Brain microvascular endothelial cell (primary cell): Measurements from ENCODE around the gene SLC25A17.
"Not testable (repeated sequence)": the region's sequence is repeated elsewhere in the genome, so short reads cannot be mapped to it uniquely, and the experiment has no call there.

Experiments used
- DNase-seq: peaks from one replicate; pipeline ENCODE4 v3.0.0-alpha.2; 2020
- H3K27ac ChIP-seq: fragments of 250-450 bp; sonication (Bioruptor Pico); 2 replicates; pipeline ENCODE4 v1.5.1; 2020; ENCODE audit warnings: mild to moderate bottlenecking, moderate library complexity
- H3K27me3 ChIP-seq: fragments of 250-450 bp; sonication (Bioruptor Pico); replicated peaks from 2 replicates; pipeline ENCODE4 v1.5.1; 2020; ENCODE audit warnings: mild to moderate bottlenecking
- H3K36me3 ChIP-seq: fragments of 250-450 bp; sonication (Bioruptor Pico); replicated peaks from 2 replicates; pipeline ENCODE4 v1.5.1; 2020; ENCODE audit warnings: mild to moderate bottlenecking
- H3K4me3 ChIP-seq: 2 replicates; pipeline ENCODE4 v1.5.1; 2011; ENCODE audit warnings: low read depth, mild to moderate bottlenecking, control low read depth, low read length, moderate library complexity
- in situ Hi-C: cut with HindIII; loops from 2 replicates; pipeline ENCODE4 v1.10.0; 2017; ENCODE audit warnings: low sequenced_read_pairs, low pct_ligation_motif_present
- TF ChIP-seq, protein P1 (sequence below): IDR thresholded peaks from 2 replicates; pipeline ENCODE4 v1.5.1; 2011; ENCODE audit warnings: low read depth, mild to moderate bottlenecking, moderate library complexity, low read length, control low read depth, inconsistent platforms; ENCODE audit errors: missing control alignments

SLC25A17 gene

DNA sequence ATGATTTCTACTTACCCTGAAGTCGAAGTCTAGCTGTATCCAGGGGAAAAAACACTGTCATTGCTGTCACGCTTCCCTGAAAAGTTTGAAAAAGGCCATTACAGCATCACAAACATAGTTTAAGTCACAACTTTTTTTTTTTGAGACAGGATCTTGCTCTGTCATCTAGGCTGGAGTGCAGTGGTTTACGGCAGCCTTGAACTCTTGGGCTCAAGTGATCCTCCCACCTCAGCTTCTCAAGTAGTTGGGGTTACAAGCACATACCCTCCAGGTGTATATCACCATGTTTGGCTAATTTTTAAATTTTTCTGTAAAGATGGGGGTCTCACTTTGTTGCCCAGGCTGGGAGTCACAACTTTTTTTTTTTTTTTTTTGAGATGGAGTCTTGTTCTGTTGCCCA lies 20.1 kb downstream of the SLC25A17 start:
- TF ChIP-seq, protein P1, sequence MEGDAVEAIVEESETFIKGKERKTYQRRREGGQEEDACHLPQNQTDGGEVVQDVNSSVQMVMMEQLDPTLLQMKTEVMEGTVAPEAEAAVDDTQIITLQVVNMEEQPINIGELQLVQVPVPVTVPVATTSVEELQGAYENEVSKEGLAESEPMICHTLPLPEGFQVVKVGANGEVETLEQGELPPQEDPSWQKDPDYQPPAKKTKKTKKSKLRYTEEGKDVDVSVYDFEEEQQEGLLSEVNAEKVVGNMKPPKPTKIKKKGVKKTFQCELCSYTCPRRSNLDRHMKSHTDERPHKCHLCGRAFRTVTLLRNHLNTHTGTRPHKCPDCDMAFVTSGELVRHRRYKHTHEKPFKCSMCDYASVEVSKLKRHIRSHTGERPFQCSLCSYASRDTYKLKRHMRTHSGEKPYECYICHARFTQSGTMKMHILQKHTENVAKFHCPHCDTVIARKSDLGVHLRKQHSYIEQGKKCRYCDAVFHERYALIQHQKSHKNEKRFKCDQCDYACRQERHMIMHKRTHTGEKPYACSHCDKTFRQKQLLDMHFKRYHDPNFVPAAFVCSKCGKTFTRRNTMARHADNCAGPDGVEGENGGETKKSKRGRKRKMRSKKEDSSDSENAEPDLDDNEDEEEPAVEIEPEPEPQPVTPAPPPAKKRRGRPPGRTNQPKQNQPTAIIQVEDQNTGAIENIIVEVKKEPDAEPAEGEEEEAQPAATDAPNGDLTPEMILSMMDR = no peak
- Histone ChIP-seq H3K27me3 (no peaks in the 10 kb centered on the region), H3K27ac (no peak overlapping the region), H3K36me3 (no peaks in the 10 kb centered on the region), H3K4me3 (no peak overlapping the region)
- DNase-seq = no peak
- in situ Hi-C loops = no loop called here

DNA sequence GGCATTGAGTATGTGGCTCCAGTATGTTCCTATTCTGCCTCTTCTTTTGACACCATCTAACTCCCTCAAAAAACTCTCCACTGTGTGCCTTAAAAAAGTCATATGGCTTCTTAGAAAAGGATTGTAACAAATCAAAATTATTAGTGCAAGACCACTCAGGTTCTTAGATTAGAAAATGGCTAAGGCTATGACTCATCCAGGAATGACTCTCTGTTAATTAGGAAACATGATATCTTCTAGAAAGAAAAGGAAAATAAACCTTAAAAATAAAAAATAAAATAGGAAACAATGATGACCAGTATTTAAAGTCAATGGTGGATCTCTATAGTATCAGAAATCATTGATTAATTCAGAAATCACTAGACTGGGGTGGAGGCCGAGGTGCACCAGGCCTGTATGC lies 21.7 kb downstream of the SLC25A17 start:
- DNase-seq = no peak
- TF ChIP-seq, protein P1 = no peak
- in situ Hi-C loops = no loop called here
- Histone ChIP-seq H3K27me3 (no peaks in the 10 kb centered on the region), H3K27ac (no peak overlapping the region), H3K36me3 (no peaks in the 10 kb centered on the region), H3K4me3 (no peak overlapping the region)

DNA sequence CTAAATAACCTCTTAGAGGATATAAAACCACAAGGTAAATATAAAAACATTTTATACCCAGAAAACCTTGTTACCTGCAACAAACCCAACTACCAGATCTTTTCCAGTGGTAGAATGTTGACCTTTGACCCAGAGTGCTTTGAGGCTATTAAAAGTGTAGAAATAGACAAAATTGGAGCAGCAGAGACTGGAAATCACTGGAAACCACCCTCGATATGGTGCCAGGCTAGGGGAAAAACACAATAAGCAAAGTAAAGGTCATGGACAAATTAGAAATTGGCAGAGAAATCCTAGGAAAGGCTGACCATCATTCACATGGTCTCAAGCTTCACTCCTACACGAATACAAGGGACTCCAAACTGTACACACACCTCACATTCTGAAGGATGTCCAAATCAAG lies 26.7 kb downstream of the SLC25A17 start:
- Histone ChIP-seq H3K4me3 (no peak overlapping the region), H3K27ac (no peak overlapping the region), H3K36me3 (no peaks in the 10 kb centered on the region), H3K27me3 (no peaks in the 10 kb centered on the region)
- in situ Hi-C loops = no loop called here
- TF ChIP-seq, protein P1 = no peak
- no peak for DNase-seq

DNA sequence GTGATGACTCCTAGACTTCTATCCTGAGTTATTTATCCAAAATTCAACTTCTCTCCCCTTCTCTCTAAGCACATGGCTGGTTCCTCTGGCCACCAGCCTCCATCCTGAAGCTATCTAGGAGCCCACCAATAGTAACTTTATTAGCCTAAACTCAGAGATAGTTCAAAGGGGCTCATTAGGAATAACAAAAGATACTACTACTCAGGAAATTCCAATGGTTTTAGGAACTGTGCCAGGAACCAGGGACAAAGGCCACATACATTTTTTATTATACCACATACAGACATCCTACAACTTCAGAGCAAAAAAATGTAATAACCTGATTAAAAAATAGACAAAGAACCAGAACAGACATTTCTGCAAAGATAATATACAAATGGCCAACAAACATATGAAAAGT lies 27.9 kb downstream of the SLC25A17 start:
- TF ChIP-seq, protein P1 = no peak
- H3K27ac ChIP-seq = no peak overlapping the region
- H3K4me3 ChIP-seq = no peak overlapping the region
- no peaks in the 10 kb centered on the region for H3K27me3 ChIP-seq
- H3K36me3 ChIP-seq = no peaks in the 10 kb centered on the region
- in situ Hi-C loops = no loop called here
- DNase-seq = peak; percentile 51

DNA sequence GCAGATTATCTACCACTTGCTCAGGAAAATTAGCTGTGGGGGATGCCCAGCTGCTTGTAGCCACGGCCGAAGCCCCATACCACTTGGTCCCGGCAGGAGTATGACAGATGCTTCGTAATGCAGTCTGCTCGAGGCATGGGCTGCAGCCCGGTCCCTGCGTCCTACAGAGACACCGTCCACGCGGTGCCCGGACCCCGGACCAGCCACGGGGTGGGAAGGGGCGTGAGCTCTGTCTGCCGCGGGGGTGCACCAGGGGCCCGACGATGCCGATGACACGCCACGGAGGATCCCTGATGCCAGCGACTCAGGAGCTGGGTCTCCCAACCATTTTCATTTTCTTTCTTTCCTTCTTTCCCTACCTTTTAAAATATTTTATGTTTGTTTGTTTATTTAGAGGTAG lies 30.0 kb downstream of the SLC25A17 start:
- DNase-seq = no peak
- H3K27me3 ChIP-seq = no peaks in the 10 kb centered on the region
- TF ChIP-seq, protein P1 = no peak
- H3K4me3 ChIP-seq = no peak overlapping the region
- H3K27ac ChIP-seq = no peak overlapping the region
- H3K36me3 ChIP-seq = no peaks in the 10 kb centered on the region
- in situ Hi-C loops = no loop called here

DNA sequence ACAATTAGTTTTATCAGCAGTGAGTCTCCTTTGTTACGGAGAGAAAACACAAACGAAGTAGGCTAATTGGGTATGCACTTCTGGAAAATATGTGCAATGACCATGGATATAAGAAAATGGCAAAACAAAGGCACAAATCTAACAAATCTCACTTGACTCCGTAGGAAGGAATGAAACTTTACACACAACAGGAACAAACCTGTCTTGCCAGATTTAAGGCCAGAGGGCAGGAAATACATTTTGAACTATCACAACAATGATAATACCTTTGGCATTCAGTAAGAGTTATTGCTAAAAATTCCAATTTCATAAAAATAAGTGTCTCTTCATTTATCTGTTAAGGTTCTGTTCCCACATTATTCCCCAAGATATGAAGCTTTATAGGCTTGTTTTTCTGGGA lies 36.6 kb downstream of the SLC25A17 start:
- no peak overlapping the region for H3K27ac ChIP-seq
- in situ Hi-C loops = no loop called here
- no peak for DNase-seq
- no peak overlapping the region for H3K4me3 ChIP-seq
- H3K27me3 ChIP-seq = no peaks in the 10 kb centered on the region
- H3K36me3 ChIP-seq = no peaks in the 10 kb centered on the region
- TF ChIP-seq, protein P1 = no peak

DNA sequence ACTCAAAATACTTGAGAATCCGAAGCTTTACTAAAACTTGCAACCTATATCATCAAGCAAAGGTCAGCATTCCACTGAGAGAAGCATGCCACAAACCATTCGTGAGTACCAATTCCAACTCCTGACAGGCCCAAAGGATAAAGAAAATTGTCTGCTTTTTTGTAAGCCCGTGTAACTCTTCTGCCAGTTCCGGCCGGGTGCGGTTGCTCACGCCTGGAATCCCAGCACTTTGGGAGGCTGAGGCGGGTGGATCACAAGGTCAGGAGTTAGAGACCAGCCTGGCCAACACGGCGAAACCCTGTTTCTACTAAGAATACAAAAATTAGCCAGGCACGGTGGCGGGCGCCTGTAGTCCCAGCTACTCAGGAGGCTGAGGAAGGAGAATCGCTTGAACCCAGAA lies 37.4 kb downstream of the SLC25A17 start:
- not testable (repeated sequence) for H3K27ac ChIP-seq

More for the DNA sequence above, 37.4 kb downstream of the SLC25A17 start:
- H3K36me3 ChIP-seq, H3K27me3 ChIP-seq, DNase-seq, H3K4me3 ChIP-seq, in situ Hi-C loops: not testable (repeated sequence)
